ENCODE results near the gene BZW1.

DNA sequence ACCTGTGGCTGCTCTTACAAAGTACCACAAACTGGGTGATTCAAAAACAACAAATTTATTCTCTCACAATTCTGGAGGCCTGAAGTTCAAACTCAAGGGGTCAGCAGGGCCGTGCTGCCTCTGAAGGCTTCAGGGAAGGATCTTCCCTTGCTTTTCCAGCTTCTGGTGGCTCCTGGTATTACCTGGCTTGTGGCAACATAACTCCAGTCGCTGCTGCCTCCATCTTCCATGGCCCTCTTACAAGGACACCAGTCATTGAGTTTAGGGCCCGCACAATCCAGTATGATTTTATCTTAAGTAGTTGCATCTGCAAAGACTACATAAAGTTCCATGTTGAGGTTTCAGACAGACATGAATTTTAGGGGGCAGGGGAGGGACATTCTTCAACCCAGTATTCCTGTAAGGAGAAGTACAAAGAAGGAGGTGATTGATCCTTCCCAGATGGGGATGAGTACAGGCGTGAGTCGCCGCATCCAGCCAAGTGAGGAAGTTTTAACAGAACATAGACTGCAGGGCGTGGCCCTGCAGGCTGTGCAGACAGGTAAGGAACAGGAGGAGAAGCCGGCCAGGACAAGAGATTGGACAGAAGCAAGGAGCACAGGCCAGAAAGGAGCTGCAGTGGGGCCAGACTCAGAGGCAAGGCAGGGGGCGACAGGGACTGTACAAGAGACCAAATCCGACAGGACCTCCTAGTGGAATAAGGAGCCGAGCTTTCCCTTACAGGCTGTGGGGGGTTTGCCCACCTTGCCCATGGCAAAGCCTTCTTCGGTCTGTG lies 44.4 kb upstream of the BZW1 start:
- TF ChIP-seq, protein P1, sequence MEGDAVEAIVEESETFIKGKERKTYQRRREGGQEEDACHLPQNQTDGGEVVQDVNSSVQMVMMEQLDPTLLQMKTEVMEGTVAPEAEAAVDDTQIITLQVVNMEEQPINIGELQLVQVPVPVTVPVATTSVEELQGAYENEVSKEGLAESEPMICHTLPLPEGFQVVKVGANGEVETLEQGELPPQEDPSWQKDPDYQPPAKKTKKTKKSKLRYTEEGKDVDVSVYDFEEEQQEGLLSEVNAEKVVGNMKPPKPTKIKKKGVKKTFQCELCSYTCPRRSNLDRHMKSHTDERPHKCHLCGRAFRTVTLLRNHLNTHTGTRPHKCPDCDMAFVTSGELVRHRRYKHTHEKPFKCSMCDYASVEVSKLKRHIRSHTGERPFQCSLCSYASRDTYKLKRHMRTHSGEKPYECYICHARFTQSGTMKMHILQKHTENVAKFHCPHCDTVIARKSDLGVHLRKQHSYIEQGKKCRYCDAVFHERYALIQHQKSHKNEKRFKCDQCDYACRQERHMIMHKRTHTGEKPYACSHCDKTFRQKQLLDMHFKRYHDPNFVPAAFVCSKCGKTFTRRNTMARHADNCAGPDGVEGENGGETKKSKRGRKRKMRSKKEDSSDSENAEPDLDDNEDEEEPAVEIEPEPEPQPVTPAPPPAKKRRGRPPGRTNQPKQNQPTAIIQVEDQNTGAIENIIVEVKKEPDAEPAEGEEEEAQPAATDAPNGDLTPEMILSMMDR (optimal IDR thresholded peaks at IDR 0.05 in 1 of 3, IDR thresholded peaks at IDR 0.05 in 1 of 3, conservative IDR thresholded peaks at IDR 0.05 in 1 of 3; ENCODE audit: extremely low read depth in 1 of 3, insufficient read depth in 2 of 3, low read length in 3 of 3), result no peak
- TF ChIP-seq EZH2 (IDR thresholded peaks at IDR 0.05; ENCODE audit: low read length), result no peak
